OCI-LY1 (cell line): Measurements from ENCODE around the gene BOLA1.

ENCODE experiments used
- H2AFZ ChIP-seq: fragments of 200-600 bp; sonication (generic), shearing (Covaris generic); 2 replicates; pipeline ENCODE4 v1.6.0; 2014; ENCODE audit warnings: antibody characterized with exemption, mild to moderate bottlenecking, low read length
- H3F3A ChIP-seq: fragments of 200-600 bp; sonication (generic), shearing (Covaris generic); 2 replicates; pipeline ENCODE4 v1.6.0; 2014; ENCODE audit warnings: mild to moderate bottlenecking, antibody characterized with exemption, low read length, moderate library complexity; ENCODE audit not compliant: insufficient read depth
- H3K27ac ChIP-seq: fragments of 200-600 bp; sonication (generic); 2 replicates; pipeline ENCODE4 v1.5.1; 2014; ENCODE audit warnings: low read length, mixed run types, mild to moderate bottlenecking, low read depth; ENCODE audit not compliant: poor library complexity, severe bottlenecking
- H3K27me3 ChIP-seq: fragments of 200-600 bp; sonication (generic); 2 replicates; pipeline ENCODE4 v1.6.0; 2014; ENCODE audit warnings: antibody characterized with exemption, mild to moderate bottlenecking, low read length, moderate library complexity; ENCODE audit not compliant: insufficient read depth
- H3K36me3 ChIP-seq: fragments of 200-600 bp; sonication (generic); 2 replicates; pipeline ENCODE4 v1.6.1; 2014; ENCODE audit warnings: mild to moderate bottlenecking, antibody characterized with exemption, low read length, moderate library complexity, mixed read lengths; ENCODE audit not compliant: insufficient read depth
- H3K4me1 ChIP-seq: fragments of 200-600 bp; sonication (generic); 2 replicates; pipeline ENCODE4 v1.5.1; 2014; ENCODE audit warnings: mild to moderate bottlenecking, low read length, moderate library complexity; ENCODE audit not compliant: insufficient read depth, severe bottlenecking
- H3K4me2 ChIP-seq: fragments of 200-600 bp; sonication (generic), shearing (Covaris generic); 2 replicates; pipeline ENCODE4 v1.6.1; 2014; ENCODE audit warnings: low read length
- H3K4me3 ChIP-seq: fragments of 200-600 bp; sonication (generic); 2 replicates; pipeline ENCODE4 v1.5.1; 2014; ENCODE audit warnings: low read length, low read depth, mild to moderate bottlenecking, mixed read lengths; ENCODE audit not compliant: poor library complexity, severe bottlenecking
- H3K79me2 ChIP-seq: fragments of 200-600 bp; shearing (Covaris generic); 2 replicates; pipeline ENCODE4 v1.6.1; 2016; ENCODE audit warnings: mixed run types, low read length, mixed read lengths; ENCODE audit not compliant: insufficient read depth
- H3K9ac ChIP-seq: fragments of 200-600 bp; sonication (generic), shearing (Covaris generic); 2 replicates; pipeline ENCODE4 v1.6.1; 2014; ENCODE audit warnings: mild to moderate bottlenecking, low read length, mixed read lengths
- H3K9me2 ChIP-seq: fragments of 200-600 bp; sonication (generic), shearing (Covaris generic); 2 replicates; pipeline ENCODE4 v1.6.1; 2014; ENCODE audit warnings: low read depth, mild to moderate bottlenecking, low read length, mixed read lengths
- H3K9me3 ChIP-seq: fragments of 200-600 bp; shearing (Covaris generic); 2 replicates; pipeline ENCODE4 v1.6.1; 2014; ENCODE audit warnings: low read length, mixed read lengths
- H4K20me1 ChIP-seq: fragments of 200-600 bp; sonication (generic), shearing (Covaris generic); 2 replicates; pipeline ENCODE4 v1.6.0; 2016; ENCODE audit warnings: mild to moderate bottlenecking, low read length; ENCODE audit not compliant: insufficient read depth
- EZH2 ChIP-seq: fragments of 200-600 bp; sonication (generic), shearing (Covaris generic); IDR thresholded peaks from 2 replicates; pipeline ENCODE4 v1.8.0; 2017; ENCODE audit warnings: borderline replicate concordance, mixed run types, mild to moderate bottlenecking, antibody characterized with exemption, low read length, moderate library complexity, mixed read lengths
- TF ChIP-seq, protein P1 (sequence below): fragments of 200-600 bp; sonication (generic), shearing (Covaris generic); IDR thresholded peaks from 2 replicates; pipeline ENCODE4 v1.5.1; 2017; ENCODE audit warnings: mild to moderate bottlenecking, antibody characterized with exemption, low read length, moderate library complexity, mixed read lengths

Gene BOLA1

DNA sequence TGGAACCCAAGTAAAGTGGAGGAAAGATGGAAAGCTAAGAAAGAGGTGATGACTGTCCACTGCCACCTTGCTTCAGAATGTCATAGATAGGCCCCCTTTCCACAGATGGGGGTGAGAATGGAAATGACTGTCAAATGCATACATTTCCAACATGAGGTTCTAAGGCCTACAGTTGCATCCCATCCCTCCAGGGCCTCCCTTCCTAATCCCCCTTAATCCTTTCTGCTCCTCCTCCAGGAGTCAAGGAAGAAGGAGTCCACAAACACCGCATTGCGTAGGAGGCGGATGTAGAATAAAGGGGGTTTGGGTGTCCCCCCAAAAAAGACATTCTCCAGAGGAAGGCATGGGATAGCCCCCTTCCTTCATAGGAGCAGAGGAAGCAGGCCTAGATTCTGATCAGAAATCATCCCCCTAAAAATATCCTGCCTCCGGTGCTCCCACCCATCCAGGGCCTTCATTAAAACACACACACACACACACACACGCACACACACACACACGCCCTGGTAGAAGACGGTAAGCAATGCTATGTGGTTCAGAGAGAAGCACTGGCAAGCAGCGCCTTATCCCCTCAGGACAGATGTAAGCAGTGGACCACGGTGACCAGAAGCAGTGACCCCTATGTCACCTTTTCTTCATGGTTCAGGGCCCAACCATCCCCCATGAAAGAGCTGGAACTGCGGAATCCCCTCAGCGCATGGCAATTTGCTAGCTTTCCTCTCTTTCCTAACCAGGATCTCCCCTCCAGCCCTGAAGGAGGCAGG lies 16.2 kb downstream of the BOLA1 start:
- no peaks in the 10 kb centered on the region for H3K79me2 ChIP-seq
- H4K20me1 ChIP-seq, result no peaks in the 10 kb centered on the region
- no peaks in the 10 kb centered on the region for H3F3A ChIP-seq
- no peak overlapping the region for H3K4me2 ChIP-seq
- TF ChIP-seq, protein P1, sequence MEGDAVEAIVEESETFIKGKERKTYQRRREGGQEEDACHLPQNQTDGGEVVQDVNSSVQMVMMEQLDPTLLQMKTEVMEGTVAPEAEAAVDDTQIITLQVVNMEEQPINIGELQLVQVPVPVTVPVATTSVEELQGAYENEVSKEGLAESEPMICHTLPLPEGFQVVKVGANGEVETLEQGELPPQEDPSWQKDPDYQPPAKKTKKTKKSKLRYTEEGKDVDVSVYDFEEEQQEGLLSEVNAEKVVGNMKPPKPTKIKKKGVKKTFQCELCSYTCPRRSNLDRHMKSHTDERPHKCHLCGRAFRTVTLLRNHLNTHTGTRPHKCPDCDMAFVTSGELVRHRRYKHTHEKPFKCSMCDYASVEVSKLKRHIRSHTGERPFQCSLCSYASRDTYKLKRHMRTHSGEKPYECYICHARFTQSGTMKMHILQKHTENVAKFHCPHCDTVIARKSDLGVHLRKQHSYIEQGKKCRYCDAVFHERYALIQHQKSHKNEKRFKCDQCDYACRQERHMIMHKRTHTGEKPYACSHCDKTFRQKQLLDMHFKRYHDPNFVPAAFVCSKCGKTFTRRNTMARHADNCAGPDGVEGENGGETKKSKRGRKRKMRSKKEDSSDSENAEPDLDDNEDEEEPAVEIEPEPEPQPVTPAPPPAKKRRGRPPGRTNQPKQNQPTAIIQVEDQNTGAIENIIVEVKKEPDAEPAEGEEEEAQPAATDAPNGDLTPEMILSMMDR, result no peak
- TF ChIP-seq EZH2, result no peak
- no peaks in the 10 kb centered on the region for H3K4me1 ChIP-seq
- H3K9ac ChIP-seq, result no peak overlapping the region
- no peaks in the 10 kb centered on the region for H3K9me3 ChIP-seq
- no peaks in the 10 kb centered on the region for H3K9me2 ChIP-seq
- no peak overlapping the region for H3K27ac ChIP-seq
- H3K27me3 ChIP-seq, result 0 out of 2 replicates have a peak, but pooled peaks cover 8% of the 10 kb centered on the region
- no peak overlapping the region for H2AFZ ChIP-seq
- H3K4me3 ChIP-seq, result no peak overlapping the region
- no peaks in the 10 kb centered on the region for H3K36me3 ChIP-seq

DNA sequence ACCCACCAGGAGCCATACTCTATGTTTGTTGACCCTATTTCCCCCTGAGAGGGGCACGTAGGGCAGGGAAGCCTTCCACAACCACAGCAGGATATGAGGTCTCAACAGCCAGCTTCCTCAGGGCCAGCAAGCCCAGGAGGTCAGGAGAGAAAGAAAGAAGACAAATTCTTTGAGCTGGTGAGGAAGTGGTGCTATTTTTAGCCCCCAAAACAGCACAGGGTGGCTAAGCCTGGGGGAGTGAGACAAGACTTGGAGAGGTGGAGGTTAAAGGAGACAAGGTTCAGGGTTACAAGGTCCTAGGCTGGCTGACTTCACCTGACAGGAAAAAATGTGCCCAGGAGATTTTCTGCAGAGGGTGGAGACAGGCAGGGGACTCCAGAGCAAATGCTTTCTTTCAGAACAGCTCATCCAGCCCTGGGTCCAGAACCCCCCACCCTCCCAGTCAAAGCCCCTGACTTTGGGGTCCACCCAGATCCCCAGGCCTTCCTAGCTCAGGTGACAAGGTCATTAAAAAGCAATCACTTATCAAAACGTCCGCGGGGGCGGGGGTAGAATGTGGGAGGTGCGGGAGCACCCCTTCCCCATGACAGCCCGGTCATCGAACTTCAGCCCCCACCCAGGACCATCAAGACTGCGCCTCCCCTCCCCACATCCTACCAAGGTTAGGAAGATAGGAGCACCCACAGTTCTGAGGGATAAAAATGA lies 17.0 kb downstream of the BOLA1 start:
- Histone ChIP-seq H3K27ac (no peak overlapping the region), H3K4me1 (no peaks in the 10 kb centered on the region), H3F3A (no peaks in the 10 kb centered on the region), H3K4me3 (no peak overlapping the region), H3K36me3 (peaks cover under 1% of the 10 kb centered on the region; the same call in 1 of the 2 replicates), H3K27me3 (0 out of 2 replicates have a peak, but pooled peaks cover 6% of the 10 kb centered on the region), H3K9me2 (no peaks in the 10 kb centered on the region), H3K9ac (no peak overlapping the region), H2AFZ (no peak overlapping the region), H3K79me2 (no peaks in the 10 kb centered on the region), H3K9me3 (no peaks in the 10 kb centered on the region), H3K4me2 (no peak overlapping the region), H4K20me1 (no peaks in the 10 kb centered on the region)
- no peak for TF ChIP-seq EZH2
- TF ChIP-seq, protein P1, result no peak

DNA sequence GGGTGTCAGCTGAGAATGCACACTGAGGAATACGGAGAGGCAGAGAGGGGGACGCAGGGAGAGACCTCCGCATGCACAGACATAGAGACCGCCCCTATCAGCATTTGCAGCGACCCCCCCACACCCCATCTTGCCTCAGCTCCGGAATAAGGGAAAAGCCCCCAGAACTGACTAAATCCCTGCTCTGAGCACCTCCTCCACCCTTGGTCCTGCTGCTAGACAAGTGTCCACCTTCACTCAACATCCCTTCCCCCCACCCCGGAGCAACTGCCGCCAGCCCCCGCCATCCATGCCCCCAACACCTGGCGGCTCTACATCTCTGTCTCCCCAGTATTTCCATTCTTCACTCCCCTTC lies 17.5 kb downstream of the BOLA1 start:
- Histone ChIP-seq H3K27ac (no peak overlapping the region), H3K79me2 (no peaks in the 10 kb centered on the region), H3K4me2 (no peak overlapping the region), H3F3A (no peaks in the 10 kb centered on the region), H3K4me3 (no peak overlapping the region), H2AFZ (no peak overlapping the region), H3K27me3 (0 out of 2 replicates have a peak, but pooled peaks cover 3% of the 10 kb centered on the region), H3K9me2 (no peaks in the 10 kb centered on the region), H3K9me3 (no peaks in the 10 kb centered on the region), H3K9ac (no peak overlapping the region), H4K20me1 (no peaks in the 10 kb centered on the region), H3K4me1 (no peaks in the 10 kb centered on the region), H3K36me3 (peaks cover 6% of the 10 kb centered on the region; the same call in 1 of the 2 replicates)
- no peak for TF ChIP-seq EZH2
- TF ChIP-seq, protein P1, result no peak
